ENCODE results near the gene PPP2R5A.

Gene PPP2R5A

GRCh38 chr1:212247179-212247721 is 38.0 kb upstream of the PPP2R5A start:
- Histone ChIP-seq H3K9ac (ENCODE audit: low read length in 2 of 2) (peak overlapping the region in 1 of 2 donors; percentile 10), H3K36me3 (ENCODE audit: control insufficient read depth in 2 of 2, insufficient read depth in 2 of 2, low read length in 2 of 2) (no peaks in the 10 kb centered on the region), H3K4me1 (ENCODE audit: control insufficient read depth, insufficient read depth, low read length) (peaks cover 14% of the 10 kb centered on the region), H3K4me3 (ENCODE audit: low read length in 2 of 2) (peak overlapping the region; percentile 44 to 47), H3K27ac (ENCODE audit: low read length) (no peak overlapping the region), H3K27me3 (ENCODE audit: control insufficient read depth in 1 of 2, insufficient read depth in 2 of 2, low read length in 2 of 2) (no peaks in the 10 kb centered on the region), H3K9me3 (ENCODE audit: control insufficient read depth in 2 of 2, low read length in 2 of 2) (no peaks in the 10 kb centered on the region)

- H3K27ac ChIP-seq (ENCODE audit: low read length), result no peak overlapping the region
- no peaks in the 10 kb centered on the region for H3K27me3 ChIP-seq (ENCODE audit: control insufficient read depth in 1 of 2, insufficient read depth in 2 of 2, low read length in 2 of 2)
- peaks cover 6% of the 10 kb centered on the region for H3K4me1 ChIP-seq (ENCODE audit: control insufficient read depth, insufficient read depth, low read length)
- no peak overlapping the region for H3K9ac ChIP-seq (ENCODE audit: low read length in 2 of 2)
- no peaks in the 10 kb centered on the region for H3K9me3 ChIP-seq (ENCODE audit: control insufficient read depth in 2 of 2, low read length in 2 of 2)
- H3K36me3 ChIP-seq (ENCODE audit: control insufficient read depth in 2 of 2, insufficient read depth in 2 of 2, low read length in 2 of 2), result no peaks in the 10 kb centered on the region
- no peak overlapping the region for H3K4me3 ChIP-seq (ENCODE audit: low read length in 2 of 2)
Observed at GRCh38 chr1:212247988-212248387, 37.2 kb upstream of the PPP2R5A start.

DNA sequence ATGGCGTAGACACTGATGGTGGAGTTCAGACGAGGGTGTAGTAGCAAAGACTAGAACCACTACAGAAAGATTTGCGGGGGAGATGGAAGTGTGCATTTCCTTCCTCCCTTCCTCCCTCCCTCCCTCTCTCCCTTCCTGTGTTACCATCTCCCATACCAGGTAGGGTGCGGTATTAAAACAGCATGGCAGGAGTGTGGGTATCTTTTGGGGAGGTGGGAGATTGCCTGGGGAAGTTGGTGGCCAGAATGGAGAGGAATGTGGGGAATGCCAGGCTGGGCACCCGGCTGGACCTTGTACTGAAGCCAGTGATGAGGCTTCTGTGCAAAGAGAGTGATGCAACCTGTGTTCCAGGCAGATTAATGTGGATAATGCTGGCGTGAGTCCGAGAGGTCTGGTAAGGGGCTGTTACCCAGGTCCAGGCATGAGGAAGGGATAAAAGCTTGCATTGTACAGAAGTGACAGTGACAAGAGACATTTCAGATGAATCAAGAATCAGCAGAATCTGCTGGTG is 30.3 kb upstream of the PPP2R5A start:
- Histone ChIP-seq H3K4me3 (ENCODE audit: low read length in 2 of 2) (no peak overlapping the region), H3K9ac (ENCODE audit: low read length in 2 of 2) (no peak overlapping the region), H3K27ac (ENCODE audit: low read length) (no peak overlapping the region), H3K4me1 (ENCODE audit: control insufficient read depth, insufficient read depth, low read length) (no peaks in the 10 kb centered on the region), H3K36me3 (ENCODE audit: control insufficient read depth in 2 of 2, insufficient read depth in 2 of 2, low read length in 2 of 2) (no peaks in the 10 kb centered on the region), H3K27me3 (ENCODE audit: control insufficient read depth in 1 of 2, insufficient read depth in 2 of 2, low read length in 2 of 2) (no peaks in the 10 kb centered on the region), H3K9me3 (ENCODE audit: control insufficient read depth in 2 of 2, low read length in 2 of 2) (no peaks in the 10 kb centered on the region)

DNA sequence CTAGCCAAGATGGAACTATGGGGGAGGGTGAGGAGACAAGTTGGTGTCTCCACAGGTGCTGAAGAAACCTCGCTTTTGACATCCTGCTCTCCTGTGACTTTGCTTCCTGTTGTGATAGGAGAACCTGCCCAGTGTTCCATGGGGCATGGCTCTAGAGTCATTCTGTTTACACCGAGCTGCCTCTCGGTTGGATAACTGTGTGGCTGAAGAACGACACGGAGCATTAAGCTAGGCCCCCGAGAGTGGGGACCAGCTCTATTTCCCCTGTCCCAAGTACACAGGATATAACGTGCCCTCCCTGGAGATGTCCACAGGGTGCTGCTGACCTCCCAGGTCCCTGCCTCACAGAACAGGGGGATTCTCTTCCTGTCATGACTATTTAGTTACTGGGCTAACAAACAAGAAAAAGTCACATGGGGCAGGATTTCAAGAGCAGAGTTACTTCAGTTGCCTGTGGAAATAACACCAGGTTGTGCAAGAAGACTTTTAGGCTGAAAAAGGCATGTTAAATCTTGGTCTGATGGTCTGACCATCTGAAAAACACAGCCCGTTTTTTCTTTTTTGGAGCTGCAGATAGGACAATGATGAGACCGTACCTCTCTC is 29.4 kb upstream of the PPP2R5A start:
- no peaks in the 10 kb centered on the region for H3K9me3 ChIP-seq (ENCODE audit: control insufficient read depth in 2 of 2, low read length in 2 of 2)
- H3K36me3 ChIP-seq (ENCODE audit: control insufficient read depth in 2 of 2, insufficient read depth in 2 of 2, low read length in 2 of 2), result no peaks in the 10 kb centered on the region
- H3K4me1 ChIP-seq (ENCODE audit: control insufficient read depth, insufficient read depth, low read length), result no peaks in the 10 kb centered on the region
- no peak overlapping the region for H3K27ac ChIP-seq (ENCODE audit: low read length)
- no peak overlapping the region for H3K4me3 ChIP-seq (ENCODE audit: low read length in 2 of 2)
- no peak overlapping the region for H3K9ac ChIP-seq (ENCODE audit: low read length in 2 of 2)
- no peaks in the 10 kb centered on the region for H3K27me3 ChIP-seq (ENCODE audit: control insufficient read depth in 1 of 2, insufficient read depth in 2 of 2, low read length in 2 of 2)

GRCh38 chr1:212256369-212256768 is 28.8 kb upstream of the PPP2R5A start:
- Histone ChIP-seq H3K27ac (ENCODE audit: low read length) (no peak overlapping the region), H3K9ac (ENCODE audit: low read length in 2 of 2) (no peak overlapping the region)

GRCh38 chr1:212257157-212257556 is 28.1 kb upstream of the PPP2R5A start:
- Histone ChIP-seq H3K9me3 (ENCODE audit: control insufficient read depth in 2 of 2, low read length in 2 of 2) (no peaks in the 10 kb centered on the region), H3K4me3 (ENCODE audit: low read length in 2 of 2) (no peak overlapping the region), H3K4me1 (ENCODE audit: control insufficient read depth, insufficient read depth, low read length) (no peaks in the 10 kb centered on the region), H3K27me3 (ENCODE audit: control insufficient read depth in 1 of 2, insufficient read depth in 2 of 2, low read length in 2 of 2) (no peaks in the 10 kb centered on the region), H3K27ac (ENCODE audit: low read length) (no peak overlapping the region), H3K9ac (ENCODE audit: low read length in 2 of 2) (no peak overlapping the region), H3K36me3 (ENCODE audit: control insufficient read depth in 2 of 2, insufficient read depth in 2 of 2, low read length in 2 of 2) (no peaks in the 10 kb centered on the region)

More at GRCh38 chr1:212256369-212256768, 28.8 kb upstream of the PPP2R5A start:
- no peaks in the 10 kb centered on the region for H3K27me3 ChIP-seq (ENCODE audit: control insufficient read depth in 1 of 2, insufficient read depth in 2 of 2, low read length in 2 of 2)
- no peaks in the 10 kb centered on the region for H3K36me3 ChIP-seq (ENCODE audit: control insufficient read depth in 2 of 2, insufficient read depth in 2 of 2, low read length in 2 of 2)
- no peak overlapping the region for H3K4me3 ChIP-seq (ENCODE audit: low read length in 2 of 2)
- H3K4me1 ChIP-seq (ENCODE audit: control insufficient read depth, insufficient read depth, low read length), result no peaks in the 10 kb centered on the region
- H3K9me3 ChIP-seq (ENCODE audit: control insufficient read depth in 2 of 2, low read length in 2 of 2), result no peaks in the 10 kb centered on the region

DNA sequence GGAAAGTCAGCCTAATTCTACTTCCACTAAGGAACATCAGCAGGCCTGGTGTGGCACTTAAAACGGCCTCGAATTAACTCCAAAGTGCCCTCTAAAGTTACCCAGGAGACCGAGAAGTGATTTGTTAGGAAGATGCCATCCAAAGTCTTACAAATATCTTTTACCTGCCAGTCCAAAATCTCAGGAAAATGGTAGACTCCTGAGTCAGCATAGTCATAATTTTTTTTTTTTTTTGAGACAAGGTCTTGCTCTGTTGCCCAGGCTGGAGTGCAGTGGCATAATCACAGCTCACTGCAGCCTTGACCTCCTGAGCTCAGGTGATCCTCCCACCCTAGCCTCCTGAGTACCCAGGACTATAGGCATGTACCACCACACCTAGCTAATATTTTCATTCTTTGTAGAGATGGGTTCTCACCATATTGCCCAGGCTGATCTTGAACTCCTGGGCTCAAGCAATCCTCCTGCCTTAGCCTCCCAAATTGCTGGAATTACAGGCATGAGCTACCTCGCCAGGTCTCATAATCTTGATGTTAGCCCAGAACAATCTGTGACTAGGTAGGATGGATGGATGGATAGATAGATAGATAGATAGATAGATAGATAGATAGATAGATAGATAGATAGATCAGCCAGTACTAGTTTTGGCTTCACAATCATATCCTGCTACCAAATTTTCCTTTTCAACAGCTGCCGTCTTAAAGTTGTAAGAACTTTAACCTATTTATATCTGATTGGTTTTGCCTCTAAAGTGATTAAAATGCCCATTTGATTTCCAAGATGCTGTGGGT is 25.3 kb upstream of the PPP2R5A start:
- H3K4me1 ChIP-seq (ENCODE audit: control insufficient read depth, insufficient read depth, low read length), result no peaks in the 10 kb centered on the region
- no peak overlapping the region for H3K27ac ChIP-seq (ENCODE audit: low read length)
- no peaks in the 10 kb centered on the region for H3K27me3 ChIP-seq (ENCODE audit: control insufficient read depth in 1 of 2, insufficient read depth in 2 of 2, low read length in 2 of 2)
- no peak overlapping the region for H3K9ac ChIP-seq (ENCODE audit: low read length in 2 of 2)
- no peaks in the 10 kb centered on the region for H3K36me3 ChIP-seq (ENCODE audit: control insufficient read depth in 2 of 2, insufficient read depth in 2 of 2, low read length in 2 of 2)
- H3K4me3 ChIP-seq (ENCODE audit: low read length in 2 of 2), result no peak overlapping the region
- no peaks in the 10 kb centered on the region for H3K9me3 ChIP-seq (ENCODE audit: control insufficient read depth in 2 of 2, low read length in 2 of 2)

GRCh38 chr1:212260557-212261355 is 24.5 kb upstream of the PPP2R5A start:
- H3K27ac ChIP-seq (ENCODE audit: low read length), result no peak overlapping the region
- H3K36me3 ChIP-seq (ENCODE audit: control insufficient read depth in 2 of 2, insufficient read depth in 2 of 2, low read length in 2 of 2), result no peaks in the 10 kb centered on the region
- no peaks in the 10 kb centered on the region for H3K27me3 ChIP-seq (ENCODE audit: control insufficient read depth in 1 of 2, insufficient read depth in 2 of 2, low read length in 2 of 2)

DNA sequence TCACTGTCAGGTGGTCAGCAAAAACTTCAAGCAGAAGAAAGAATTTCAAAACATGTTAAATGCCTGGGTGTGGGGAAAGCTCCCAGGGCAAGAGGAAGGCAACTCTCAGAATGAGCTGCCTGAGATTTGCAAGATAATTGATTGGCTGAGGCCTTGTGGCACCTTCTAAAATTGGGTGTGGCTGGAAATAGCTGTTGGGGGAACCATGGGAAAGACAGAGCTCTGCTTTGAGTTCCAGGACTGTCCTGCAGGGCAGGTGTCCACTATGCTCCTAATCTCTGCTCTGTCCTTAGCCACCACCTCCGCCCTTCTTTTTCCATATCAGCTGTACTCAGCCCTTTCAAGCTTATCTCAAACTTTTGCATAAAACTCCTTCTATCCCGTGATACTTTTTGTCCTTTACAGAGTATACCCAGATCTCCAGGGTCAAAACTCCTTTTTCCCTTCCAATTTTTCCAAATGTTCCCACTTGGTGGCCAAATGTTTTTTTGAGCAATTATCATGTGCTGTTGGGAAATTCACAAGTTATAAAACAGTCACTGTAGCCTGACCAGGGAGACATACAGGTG is 23.8 kb upstream of the PPP2R5A start:
- H3K4me3 ChIP-seq (ENCODE audit: low read length in 2 of 2), result no peak overlapping the region
- no peak overlapping the region for H3K27ac ChIP-seq (ENCODE audit: low read length)
- no peaks in the 10 kb centered on the region for H3K36me3 ChIP-seq (ENCODE audit: control insufficient read depth in 2 of 2, insufficient read depth in 2 of 2, low read length in 2 of 2)
- no peak overlapping the region for H3K9ac ChIP-seq (ENCODE audit: low read length in 2 of 2)
- H3K27me3 ChIP-seq (ENCODE audit: control insufficient read depth in 1 of 2, insufficient read depth in 2 of 2, low read length in 2 of 2), result no peaks in the 10 kb centered on the region
- no peaks in the 10 kb centered on the region for H3K9me3 ChIP-seq (ENCODE audit: control insufficient read depth in 2 of 2, low read length in 2 of 2)
- H3K4me1 ChIP-seq (ENCODE audit: control insufficient read depth, insufficient read depth, low read length), result no peaks in the 10 kb centered on the region

More at GRCh38 chr1:212260557-212261355, 24.5 kb upstream of the PPP2R5A start:
- H3K9ac ChIP-seq (ENCODE audit: low read length in 2 of 2), result no peak overlapping the region
- H3K4me1 ChIP-seq (ENCODE audit: control insufficient read depth, insufficient read depth, low read length), result no peaks in the 10 kb centered on the region
- H3K9me3 ChIP-seq (ENCODE audit: control insufficient read depth in 2 of 2, low read length in 2 of 2), result no peaks in the 10 kb centered on the region
- H3K4me3 ChIP-seq (ENCODE audit: low read length in 2 of 2), result no peak overlapping the region

DNA sequence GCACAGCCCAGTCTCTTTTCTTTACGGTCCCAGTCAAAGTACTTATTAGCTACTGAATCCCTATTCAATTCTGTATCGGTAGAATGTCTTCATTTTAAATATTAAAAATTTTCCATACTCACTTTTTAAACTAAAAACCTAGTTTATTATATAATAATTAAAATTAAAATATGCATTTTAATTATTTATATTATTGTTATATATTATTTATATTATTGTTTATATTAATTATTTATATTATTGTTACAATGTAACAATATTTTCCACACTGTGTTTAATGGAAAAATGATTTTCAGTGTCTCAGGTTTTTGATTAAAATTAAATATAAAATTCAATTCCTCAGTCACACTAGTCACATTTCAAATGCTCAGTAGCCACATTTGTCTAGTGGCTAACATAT is 18.2 kb upstream of the PPP2R5A start:
- Histone ChIP-seq H3K36me3 (ENCODE audit: control insufficient read depth in 2 of 2, insufficient read depth in 2 of 2, low read length in 2 of 2) (no peaks in the 10 kb centered on the region), H3K9ac (ENCODE audit: low read length in 2 of 2) (no peak overlapping the region), H3K27me3 (ENCODE audit: control insufficient read depth in 1 of 2, insufficient read depth in 2 of 2, low read length in 2 of 2) (no peaks in the 10 kb centered on the region), H3K4me3 (ENCODE audit: low read length in 2 of 2) (no peak overlapping the region), H3K9me3 (ENCODE audit: control insufficient read depth in 2 of 2, low read length in 2 of 2) (no peaks in the 10 kb centered on the region), H3K4me1 (ENCODE audit: control insufficient read depth, insufficient read depth, low read length) (no peaks in the 10 kb centered on the region), H3K27ac (ENCODE audit: low read length) (no peak overlapping the region)

Measured in stomach smooth muscle (tissue), 2 donors.